Amniotic stem cell (primary cell): ENCODE data around the gene PDCD4.
"Not testable (repeated sequence)": the region's sequence is repeated elsewhere in the genome, so short reads cannot be mapped to it uniquely, and the experiment has no call there.

ENCODE experiments used
- DNase-seq: peaks from one replicate; lab custom pipeline; 2025; lab: John Stamatoyannopoulos, UW

PDCD4 gene

DNA sequence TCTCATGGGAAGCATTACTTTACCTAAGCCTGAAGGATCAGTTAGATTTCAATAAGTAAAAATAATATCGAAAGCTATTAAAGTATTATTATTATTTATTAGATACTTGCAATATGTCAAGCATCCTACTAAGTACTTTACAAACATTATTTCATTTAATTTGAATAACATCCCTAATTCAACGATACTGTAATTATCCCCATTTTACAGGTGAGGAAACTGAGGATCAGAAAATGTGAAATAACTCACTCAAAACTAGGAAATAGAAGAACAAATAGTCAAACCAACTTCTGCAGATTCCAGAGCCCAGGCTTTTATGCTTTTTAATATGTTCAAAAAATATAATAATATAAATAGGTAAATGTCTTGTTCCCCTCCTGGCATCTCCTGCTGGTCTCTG, 10.3 kb upstream of the PDCD4 start:
- no peak for DNase-seq

DNA sequence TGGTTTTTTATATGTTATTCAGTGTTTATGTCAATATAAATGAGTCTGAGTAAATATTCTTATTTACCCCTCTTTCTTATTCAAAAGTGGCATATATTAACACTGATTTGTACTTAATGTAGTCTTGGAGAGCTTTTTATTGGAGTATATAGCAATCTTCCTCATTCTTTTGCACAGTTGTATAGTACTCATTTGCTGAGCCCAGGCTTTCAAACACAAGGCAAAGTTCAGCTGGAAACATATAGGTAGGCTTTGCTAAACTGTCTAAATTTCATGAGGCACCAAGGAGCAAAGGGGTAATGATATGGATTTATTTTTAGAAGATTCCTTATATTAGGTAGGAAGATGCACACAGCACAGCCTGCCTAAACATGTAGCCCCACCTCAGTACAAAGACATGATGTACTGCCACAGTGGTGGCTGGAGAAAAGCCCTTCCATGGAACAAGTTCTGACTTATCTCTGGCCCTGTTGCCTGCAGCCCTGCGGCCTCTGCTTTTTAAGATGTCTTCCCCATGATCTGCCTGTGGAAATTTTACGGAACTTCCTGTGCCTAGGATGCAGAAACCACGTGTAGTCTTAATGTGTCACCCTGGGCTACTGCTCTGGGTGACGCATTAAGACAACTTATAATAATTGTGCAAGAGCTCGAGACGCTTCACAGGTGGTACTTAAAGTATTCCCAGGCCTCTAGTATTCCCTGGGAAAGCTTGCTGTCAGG, 9.6 kb upstream of the PDCD4 start:
- no peak for DNase-seq

DNA sequence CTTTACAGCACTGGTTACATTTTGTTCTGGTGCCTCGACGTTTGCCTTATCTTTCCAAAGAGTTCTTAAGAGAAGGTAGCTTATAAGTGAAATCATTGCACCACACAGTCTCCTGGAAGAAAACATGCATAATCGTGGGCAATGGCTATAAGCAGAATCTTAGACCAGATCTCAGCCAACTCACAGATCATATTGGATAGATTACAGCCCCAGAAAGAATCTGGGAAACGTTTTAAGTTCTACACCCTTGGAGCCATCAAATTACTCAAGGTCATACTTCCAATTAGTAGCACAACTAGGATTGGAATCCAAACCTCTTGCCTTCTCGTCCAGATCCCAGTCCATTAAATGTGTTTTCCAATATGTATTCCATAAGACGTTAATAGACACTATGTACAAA, 8.8 kb upstream of the PDCD4 start:
- no peak for DNase-seq

DNA sequence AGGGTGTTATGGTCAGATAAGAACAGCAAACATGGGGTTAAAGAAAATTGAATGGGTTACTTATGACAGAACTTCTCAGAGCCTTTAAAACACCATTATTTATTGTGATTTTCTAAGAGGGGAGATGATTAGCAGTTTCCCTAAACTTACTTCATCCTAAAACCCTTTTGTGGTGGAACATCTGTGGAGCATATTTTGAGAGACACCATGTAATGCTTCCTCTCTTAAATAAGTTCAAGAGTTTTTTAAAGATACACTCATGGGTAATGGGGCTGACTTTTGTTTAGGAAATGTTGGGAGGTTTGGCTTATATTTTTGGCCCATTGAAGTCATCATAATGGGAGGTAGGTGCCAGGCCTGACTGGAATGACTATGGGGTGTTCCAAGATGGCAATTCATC, 8.4 kb upstream of the PDCD4 start:
- DNase-seq: no peak

DNA sequence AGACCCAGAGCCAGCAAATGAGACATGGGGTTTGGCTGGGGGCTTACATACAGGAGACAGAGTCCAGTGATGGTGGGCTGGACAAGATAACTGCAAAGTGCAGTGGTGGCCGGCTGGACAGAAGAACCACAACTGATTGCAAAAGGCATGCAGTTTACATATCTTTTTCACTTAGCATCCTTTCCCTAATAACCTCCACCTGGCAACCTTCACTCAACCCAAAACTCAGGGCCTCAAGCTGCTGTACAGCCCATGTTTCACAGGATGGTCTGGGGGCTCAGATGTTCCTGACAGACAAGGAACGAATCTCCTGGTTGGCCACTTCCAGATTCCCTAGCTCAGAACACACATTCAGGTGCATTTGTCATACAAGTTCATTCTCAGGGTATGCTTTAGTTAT, 7.8 kb upstream of the PDCD4 start:
- DNase-seq: no peak

DNA sequence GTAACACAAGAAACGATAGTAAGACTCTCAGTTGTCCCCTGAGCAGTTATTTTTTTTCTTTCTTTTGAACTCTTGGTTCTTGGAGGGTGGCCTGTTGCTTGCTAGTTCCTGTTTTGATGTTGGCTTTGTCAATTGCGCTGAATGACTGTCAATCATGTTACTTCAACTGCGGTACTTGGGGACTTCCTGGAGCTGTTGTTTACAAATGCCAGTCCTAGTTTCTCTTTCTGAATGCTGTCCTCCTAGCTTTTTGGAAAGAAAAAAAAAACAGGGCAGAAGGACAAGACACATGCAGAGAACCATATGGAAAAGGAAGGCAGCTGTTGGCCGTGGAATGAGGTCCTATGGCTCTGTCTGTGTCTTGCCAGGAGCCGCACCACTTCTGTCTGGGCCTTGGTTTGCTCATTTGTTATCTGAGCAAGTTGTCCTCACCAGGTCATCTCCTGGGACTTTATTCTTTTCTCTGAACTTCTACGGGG, 7.0 kb upstream of the PDCD4 start:
- DNase-seq: no peak

DNA sequence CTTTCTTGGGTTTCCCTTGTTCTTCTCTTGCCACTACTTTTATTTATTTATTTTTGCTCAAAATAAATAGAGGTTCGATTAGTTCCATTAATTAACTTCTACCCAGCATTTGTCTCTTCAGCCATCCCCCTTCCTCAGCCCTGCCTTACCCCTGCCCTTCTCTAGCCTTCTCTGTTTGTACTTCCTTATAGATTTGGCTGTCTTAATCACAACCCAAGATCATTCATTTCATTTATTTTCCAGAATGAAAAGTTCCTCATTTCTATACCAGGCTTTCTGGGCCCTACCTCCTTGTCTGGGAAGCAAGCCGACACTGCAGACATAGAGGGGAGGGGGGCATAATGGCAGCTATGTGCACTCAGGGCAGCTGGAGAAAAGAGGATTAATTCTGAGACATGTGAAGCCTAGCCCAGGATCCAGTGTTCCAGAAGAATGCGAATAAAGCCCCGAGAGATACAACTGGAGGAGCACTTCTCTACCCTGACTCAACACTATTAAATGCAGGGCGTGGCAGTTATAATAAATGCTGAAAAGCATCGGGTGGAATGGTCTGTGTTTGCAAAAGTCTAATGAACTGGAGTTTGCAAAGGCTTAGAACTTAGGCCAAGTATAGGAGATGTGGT, 6.4 kb upstream of the PDCD4 start:
- DNase-seq: peak; percentile 25

DNA sequence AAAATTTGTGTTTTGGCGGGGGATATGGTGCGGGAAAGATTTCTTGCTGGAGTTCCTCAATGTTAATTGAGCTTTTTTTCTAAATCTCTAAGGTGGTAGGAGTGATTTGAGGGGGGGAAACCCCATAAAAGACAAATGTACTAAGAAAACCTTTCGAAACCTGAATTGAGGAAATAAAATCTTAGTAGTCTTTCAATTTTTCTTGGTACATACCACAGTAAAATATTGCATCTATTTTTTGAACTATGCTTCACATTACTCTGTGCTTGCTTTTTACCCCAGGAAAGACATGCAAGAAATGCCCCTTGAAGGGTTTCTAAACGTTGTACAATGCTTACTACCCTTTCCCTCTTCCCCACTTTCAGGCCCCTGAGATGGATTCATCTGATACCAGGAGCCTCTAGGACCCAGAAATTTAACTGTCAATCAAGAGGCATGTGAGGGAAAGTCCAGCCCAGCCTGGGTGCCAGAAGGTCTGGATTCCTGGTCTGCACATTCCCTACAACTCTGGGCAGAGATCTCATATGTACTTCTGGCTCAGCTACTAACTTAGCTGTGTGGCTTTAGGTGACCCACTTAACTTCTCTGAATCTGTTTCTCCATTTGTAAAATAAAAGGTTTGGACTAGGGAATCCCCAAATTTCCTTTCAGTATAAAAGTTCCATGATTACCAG, 5.8 kb upstream of the PDCD4 start:
- DNase-seq: no peak

DNA sequence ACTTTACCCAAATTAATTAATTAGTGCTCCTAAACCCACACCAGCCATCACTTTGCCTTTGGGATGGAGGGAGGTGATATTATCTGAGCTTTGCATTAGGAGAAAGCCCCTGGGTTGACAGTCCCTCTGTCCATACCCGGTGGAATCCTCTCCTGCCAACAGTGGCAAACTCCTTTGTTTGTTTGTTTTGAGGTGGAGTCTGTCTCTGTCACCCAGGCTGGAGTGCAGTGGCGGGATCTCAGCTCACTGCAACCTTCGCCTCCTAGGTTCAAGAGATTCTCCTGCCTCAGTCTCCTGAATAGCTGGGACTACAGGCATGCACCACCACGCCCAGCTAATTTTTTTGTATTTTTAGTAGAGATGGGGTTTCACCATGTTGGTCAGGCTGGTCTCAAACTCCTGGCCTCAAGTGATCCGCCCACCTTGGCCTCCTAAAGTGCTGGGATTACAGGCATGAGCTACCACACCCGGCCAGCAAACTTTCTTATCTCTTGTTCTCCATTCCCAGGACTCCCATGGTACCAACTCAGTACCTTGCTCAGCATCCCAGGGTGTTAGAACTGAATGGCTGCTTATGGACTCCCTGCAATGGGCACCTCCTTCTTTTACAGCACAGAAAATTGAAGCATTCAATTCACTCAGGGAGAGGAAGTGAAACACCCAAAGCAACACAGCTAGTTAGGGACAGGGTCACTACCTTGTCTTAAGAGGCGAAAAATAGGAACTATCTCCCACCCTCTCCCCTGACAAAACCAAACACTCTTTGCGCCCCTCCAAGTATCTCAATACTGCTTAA, 4.5 kb upstream of the PDCD4 start:
- DNase-seq: not testable (repeated sequence)

DNA sequence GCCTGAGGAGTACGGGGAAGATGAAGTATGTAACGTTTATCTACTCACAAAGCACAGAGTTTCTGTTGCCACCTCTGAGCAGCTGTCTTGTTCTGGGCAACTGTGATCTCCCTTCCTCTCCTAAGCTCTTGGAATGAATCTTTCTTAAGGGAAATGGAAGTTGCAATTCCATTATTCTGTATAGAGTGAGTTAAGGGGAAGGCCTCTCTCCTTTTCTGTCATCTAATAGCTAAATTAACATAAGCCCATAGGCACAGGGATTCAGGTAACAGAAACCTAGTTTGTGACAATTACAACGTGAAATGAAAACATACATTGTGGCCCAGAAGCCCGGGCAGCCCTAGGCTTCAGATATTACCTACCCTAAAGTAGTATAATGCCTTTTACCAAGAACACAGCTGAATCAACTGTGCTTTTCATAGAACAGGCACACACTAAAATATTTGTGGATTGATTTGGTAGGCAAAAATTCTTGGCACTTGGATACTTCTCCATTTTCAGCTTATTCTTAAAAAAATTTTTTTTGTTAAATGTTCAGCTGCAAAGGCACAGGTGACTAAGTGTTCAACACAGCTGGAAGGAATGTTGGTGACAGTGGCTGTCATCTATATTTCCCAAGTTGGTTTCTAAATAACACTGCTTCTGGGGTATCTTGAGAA, 3.8 kb upstream of the PDCD4 start:
- no peak for DNase-seq

DNA sequence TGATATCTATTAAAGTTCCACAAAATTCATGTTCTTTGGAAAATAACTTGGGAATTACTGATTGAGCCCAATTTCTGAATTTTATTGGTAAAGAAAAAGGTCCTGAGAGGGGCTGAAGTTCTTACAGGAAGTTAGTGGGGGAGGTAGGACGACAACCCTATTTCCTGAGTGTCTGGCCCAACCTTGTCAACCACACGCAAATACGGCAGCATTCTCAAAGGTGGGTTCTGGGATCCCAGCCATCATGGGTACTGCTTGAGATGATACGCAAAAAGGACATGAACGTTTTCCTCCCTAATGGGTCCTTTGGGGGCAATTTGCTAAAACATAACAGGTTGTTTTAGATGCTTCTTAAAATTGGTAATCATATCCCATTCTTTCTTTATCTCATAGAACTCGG, 2.7 kb upstream of the PDCD4 start:
- DNase-seq: no peak

DNA sequence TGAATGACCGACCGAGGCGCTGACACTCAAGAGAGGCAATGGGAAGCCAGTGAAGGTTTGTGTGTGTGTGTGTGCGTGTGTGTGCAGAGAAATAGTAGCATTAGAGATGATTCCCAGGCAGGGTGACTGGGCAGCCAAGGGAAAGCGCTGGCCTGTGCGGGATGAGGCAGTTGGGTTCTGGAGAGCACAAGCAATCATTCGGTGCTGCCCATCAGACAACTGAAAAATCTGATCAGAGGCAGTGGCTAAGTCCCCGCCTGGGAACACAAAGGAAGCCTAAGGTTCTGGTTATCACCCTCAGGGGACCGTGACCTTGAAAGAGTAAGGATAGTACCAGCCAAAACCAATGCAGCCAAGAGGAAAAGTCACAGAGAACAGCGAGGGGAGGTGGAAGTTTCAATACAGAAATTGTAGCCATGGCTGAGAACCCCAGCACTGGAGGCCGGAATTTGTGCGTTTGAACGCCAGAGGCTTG, 868 bp upstream of the PDCD4 start:
- no peak for DNase-seq

DNA sequence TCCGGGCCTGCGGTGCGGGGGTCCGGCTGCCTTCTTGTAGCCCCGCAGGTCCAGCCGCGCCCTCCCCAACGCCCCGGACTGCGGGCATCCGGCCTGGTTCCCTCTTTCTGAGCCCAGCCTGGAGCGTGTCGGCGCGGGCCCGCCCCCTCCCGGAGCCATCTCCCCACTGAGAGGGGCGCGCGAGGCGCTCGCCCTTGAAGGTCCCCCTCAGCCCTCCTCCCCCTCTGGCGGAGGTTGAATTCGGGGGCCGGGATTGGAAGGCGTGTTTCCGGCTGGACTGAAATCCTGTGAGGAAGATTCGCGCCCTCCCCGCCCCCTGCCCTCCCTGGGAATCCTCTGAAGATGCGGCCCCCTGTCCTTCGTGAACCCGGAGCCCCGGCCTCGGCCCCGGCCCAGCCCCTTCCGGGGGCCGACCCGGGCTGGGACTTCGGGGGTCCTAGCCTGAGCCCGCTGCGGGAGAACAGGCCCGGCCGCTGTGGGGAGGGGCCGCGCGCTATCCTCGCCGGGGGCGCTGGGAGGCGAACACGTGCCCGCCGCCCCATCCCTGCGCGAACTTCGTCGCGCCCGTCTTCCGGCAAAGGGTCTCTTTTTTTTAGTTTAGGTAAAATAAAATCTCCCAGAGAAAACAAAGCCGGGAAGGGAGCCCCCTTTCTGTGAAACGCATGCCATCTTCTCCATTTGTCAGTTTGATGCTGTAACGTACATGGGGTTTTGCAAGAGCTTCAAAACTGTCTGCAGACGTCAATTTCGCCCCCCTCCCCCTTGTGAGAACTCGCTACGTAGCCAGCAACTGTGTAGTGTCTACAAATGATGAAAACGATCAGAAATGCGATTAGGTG, 636 bp downstream of the PDCD4 start:
- peak; percentile 27 for DNase-seq

DNA sequence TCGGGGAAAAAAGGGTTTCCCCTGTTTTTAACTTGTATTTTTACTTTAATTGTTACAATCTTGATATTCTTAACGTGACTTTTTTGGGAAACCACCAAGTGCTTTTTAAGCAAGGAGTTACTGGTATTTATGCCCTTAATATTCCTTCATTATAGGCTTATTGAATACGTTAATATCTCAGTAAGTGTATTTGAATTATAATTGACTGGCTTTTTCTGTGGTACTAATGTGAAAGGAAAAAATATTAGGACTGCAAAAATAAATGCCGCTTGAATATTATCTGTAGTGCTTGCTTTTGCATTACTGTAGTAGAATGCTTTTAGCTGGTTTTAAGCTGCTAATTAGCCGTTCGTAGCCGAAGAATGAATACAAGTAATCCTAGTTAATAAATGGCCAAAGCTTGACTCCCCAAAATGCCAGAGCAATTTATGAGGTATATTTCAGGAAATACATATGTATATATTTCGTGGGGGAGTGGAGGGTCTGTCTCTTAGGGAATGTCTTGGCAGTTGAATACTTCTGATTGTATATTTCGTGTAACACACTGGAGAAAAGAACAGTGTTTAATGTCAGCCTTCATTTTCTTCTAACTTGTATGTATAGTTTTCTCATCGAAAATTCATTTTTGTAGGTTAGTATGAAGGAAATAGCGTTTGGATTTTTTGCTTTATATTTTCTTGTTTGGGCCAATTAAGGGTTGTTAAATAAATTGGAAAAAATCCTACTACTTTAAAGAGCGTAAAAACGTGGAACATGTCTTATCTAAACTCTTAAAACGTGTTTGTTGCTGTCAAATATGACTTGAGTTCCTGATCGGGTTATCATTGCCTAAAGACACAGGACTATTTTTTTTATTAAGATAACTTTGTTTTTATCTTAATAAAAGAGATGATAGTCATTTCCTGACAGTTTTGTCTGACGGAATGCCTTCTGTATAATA, 1.5 kb downstream of the PDCD4 start:
- no peak for DNase-seq

DNA sequence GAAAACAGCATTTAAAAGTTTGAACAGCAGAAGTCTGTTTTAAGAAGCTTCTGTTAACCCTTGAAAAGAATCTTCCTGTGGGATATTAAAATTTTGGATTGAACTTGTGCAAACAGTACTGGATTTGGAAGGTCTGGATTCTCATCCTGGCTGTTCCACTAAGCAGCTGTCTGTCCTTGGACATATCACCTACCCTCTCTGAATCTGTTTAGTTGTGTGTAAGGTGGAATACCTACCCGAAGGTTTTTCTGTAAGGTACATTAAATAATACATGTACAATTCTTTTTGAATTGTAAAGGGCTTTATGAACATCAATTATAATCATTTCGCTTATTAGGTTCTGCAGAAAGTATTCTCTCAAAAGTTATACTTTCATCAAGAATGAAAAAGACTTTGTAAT, 2.2 kb downstream of the PDCD4 start:
- DNase-seq: no peak

DNA sequence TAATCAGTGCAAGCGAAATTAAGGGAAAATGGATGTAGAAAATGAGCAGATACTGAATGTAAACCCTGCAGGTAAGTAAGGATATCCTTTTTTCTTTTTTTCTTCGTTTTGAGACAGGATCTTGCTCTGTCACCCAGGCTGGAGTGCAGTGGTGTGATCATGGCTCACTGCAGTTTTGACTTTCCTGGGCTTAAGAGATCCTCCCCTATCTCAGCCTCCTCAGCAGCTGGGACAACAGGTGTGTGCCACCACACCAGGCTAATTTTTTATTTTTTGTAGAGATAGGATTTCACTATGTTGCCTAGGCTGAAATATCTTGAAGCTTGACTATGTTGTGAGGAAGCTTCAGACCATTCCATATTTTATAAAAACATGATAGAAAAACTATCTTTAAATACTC, 4.3 kb downstream of the PDCD4 start:
- DNase-seq: no peak

DNA sequence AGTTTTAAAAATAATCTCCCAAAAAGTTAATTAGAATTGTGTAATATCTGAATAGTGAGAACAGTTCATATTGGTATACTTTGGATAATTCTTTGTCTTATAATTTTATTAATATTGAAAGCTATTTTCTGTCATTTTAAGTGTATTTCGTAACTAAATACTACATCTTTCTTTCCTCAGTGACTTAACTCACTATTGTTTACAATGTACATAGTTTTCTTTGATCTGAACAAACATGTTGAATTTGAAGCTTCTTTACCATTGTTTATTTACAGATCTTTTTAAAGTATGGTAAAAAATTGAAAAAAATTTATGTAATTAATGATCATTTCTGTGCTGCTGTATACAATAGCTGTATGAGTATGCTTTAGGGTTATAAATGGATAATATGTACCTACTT, 5.1 kb downstream of the PDCD4 start:
- DNase-seq: no peak

DNA sequence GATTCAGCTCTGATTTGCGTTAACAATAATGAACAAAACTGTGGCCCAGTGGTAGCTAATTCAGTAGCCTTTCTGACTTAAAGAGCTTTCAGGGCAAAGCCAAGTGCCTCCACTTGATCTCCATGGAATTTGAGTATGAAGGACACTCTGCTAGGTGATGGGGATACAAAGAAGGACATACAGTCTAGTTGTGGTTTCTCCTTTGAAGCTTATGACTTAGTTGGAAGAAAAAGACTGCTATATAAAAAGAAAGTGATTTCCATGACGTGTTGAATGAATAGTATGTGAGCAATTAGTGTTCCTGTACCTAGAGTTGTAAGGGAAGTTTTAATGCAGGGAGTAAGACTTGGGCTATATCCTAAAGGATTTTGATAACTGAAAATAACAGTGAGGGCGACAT, 8.3 kb downstream of the PDCD4 start:
- no peak for DNase-seq

DNA sequence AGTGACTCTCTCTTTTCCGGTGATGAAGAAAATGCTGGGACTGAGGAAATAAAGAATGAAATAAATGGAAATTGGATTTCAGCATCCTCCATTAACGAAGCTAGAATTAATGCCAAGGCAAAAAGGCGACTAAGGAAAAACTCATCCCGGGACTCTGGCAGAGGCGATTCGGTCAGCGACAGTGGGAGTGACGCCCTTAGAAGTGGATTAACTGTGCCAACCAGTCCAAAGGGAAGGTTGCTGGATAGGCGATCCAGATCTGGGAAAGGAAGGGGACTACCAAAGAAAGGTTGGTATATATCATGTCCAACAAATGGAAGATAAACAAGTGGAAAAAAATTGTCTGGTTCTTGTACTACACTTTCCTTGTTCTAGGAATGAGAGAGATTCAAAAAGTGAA, 9.5 kb downstream of the PDCD4 start:
- no peak for DNase-seq

DNA sequence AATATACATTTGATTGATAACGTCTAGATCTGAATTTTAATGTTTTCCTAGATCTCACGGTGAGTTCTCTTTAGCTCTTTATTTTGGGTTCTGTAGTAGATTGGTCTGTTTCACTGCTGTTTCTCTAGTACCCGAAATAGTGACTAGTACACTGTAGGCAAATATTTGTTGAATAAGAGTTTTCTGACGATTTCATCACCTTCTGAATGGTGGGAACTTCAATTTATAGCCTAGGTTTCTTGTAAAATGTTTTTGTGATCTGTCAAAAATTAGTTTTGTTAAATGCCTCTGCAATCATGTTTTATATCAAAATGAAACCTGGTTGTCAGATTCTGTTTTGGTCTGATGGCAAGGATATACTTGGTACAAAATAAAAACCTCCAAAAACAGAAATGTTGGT, 10.2 kb downstream of the PDCD4 start:
- DNase-seq: no peak
